ENCODE results near the gene DEAF1. TPM values are rescaled to one million over a fixed set of nuclear protein-coding genes. Genes with fewer than 3 reads are reported as not detected.

The DEAF1 gene
- total and polyA plus RNA-seq, 9 of the 15 experiments (the other 6 are each of a cell fraction or from before 2014, with no cell fraction given): 2.0 to 69.1 (median 26.8) TPM

- peak; percentile 96 for TF ChIP-seq CTCFL (IDR thresholded peaks at IDR 0.05; ENCODE audit: borderline replicate concordance, insufficient read depth, low read depth, low read length, poor library complexity, severe bottlenecking)
- TF ChIP-seq DPF2 (IDR thresholded peaks at IDR 0.05): peak; percentile 66
- TF ChIP-seq ZNF212 (CRISPR knock-in tag; IDR thresholded peaks at IDR 0.05): no peak
- peak; percentile 15; the same call in 1 of the 2 replicates for TF ChIP-seq STAT5A (IDR thresholded peaks at IDR 0.05; ENCODE audit: borderline replicate concordance, low read length)
- peak; percentile 61 for TF ChIP-seq RBFOX2 (IDR thresholded peaks at IDR 0.05; ENCODE audit: low read depth, low read length)
- no peak for TF ChIP-seq ZNF766 (CRISPR knock-in tag; conservative IDR thresholded peaks at IDR 0.05)
- TF ChIP-seq PHB2 (IDR thresholded peaks at IDR 0.05; ENCODE audit: low read depth): no peak
- TF ChIP-seq NBN (IDR thresholded peaks at IDR 0.05; ENCODE audit: low read depth): no peak
- TF ChIP-seq RAD51 (IDR thresholded peaks at IDR 0.05; ENCODE audit: borderline replicate concordance, low read depth): peak; percentile 72; the same call in 1 of the 2 replicates
- TF ChIP-seq TAF15 (IDR thresholded peaks at IDR 0.05; ENCODE audit: low read depth, low read length): no peak
- no peak for TF ChIP-seq ZKSCAN3 (CRISPR knock-in tag; IDR thresholded peaks at IDR 0.05)
- TF ChIP-seq, protein P1, sequence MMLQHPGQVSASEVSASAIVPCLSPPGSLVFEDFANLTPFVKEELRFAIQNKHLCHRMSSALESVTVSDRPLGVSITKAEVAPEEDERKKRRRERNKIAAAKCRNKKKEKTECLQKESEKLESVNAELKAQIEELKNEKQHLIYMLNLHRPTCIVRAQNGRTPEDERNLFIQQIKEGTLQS (IDR thresholded peaks at IDR 0.05): peak; percentile 70
- TF ChIP-seq, protein P1 (CRISPR knock-in tag; conservative IDR thresholded peaks at IDR 0.05): peak; percentile 51; the same call in 1 of the 2 replicates
- TF ChIP-seq, protein P2, sequence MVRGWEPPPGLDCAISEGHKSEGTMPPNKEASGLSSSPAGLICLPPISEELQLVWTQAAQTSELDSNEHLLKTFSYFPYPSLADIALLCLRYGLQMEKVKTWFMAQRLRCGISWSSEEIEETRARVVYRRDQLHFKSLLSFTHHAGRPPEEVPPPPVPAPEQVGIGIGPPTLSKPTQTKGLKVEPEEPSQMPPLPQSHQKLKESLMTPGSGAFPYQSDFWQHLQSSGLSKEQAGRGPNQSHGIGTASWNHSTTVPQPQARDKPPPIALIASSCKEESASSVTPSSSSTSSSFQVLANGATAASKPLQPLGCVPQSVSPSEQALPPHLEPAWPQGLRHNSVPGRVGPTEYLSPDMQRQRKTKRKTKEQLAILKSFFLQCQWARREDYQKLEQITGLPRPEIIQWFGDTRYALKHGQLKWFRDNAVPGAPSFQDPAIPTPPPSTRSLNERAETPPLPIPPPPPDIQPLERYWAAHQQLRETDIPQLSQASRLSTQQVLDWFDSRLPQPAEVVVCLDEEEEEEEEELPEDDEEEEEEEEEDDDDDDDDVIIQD (CRISPR knock-in tag; IDR thresholded peaks at IDR 0.05): no peak
- TF ChIP-seq, protein P3, sequence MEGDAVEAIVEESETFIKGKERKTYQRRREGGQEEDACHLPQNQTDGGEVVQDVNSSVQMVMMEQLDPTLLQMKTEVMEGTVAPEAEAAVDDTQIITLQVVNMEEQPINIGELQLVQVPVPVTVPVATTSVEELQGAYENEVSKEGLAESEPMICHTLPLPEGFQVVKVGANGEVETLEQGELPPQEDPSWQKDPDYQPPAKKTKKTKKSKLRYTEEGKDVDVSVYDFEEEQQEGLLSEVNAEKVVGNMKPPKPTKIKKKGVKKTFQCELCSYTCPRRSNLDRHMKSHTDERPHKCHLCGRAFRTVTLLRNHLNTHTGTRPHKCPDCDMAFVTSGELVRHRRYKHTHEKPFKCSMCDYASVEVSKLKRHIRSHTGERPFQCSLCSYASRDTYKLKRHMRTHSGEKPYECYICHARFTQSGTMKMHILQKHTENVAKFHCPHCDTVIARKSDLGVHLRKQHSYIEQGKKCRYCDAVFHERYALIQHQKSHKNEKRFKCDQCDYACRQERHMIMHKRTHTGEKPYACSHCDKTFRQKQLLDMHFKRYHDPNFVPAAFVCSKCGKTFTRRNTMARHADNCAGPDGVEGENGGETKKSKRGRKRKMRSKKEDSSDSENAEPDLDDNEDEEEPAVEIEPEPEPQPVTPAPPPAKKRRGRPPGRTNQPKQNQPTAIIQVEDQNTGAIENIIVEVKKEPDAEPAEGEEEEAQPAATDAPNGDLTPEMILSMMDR (IDR thresholded peaks at IDR 0.05 in 2 of 3, conservative IDR thresholded peaks at IDR 0.05 in 1 of 3; ENCODE audit: insufficient read depth in 2 of 3, low read depth in 1 of 3, low read length in 3 of 3): peak; percentile 99 to 100 (median 100)
- TF ChIP-seq SRF (CRISPR knock-in tag; IDR thresholded peaks at IDR 0.05): peak in 1 of 2 experiments; percentile 66; a peak in 1 of 4 replicates
- peak; percentile 96 for TF ChIP-seq ZBTB9 (CRISPR knock-in tag; IDR thresholded peaks at IDR 0.05)
- peak; percentile 81 for TF ChIP-seq ZFX (CRISPR knock-in tag; IDR thresholded peaks at IDR 0.05)
- no peak for TF ChIP-seq FOS (IDR thresholded peaks at IDR 0.05; ENCODE audit: extremely low read depth, insufficient read length)
These were observed 33.1 kb upstream of the DEAF1 start (continued) for GRCh38 chr11:727859-728748.
